Right lobe of liver (tissue), 4 donors: ENCODE data around the gene SYTL4.

Source experiments
- POLR2A ChIP-seq: fragments of 450-650 bp; IDR thresholded peaks from one replicate; pipeline ENCODE4 v1.6.1; 2017; ENCODE audit warnings: antibody characterized with exemption, mild to moderate bottlenecking
- TF ChIP-seq, protein P1 (sequence below), 4 donors: fragments of 200-600 bp in 3 of 4; fragments of 450-650 bp in 1 of 4; IDR thresholded peaks; one replicate each; pipeline versions ENCODE4 v1.5.1 to v1.8.0; 2016 to 2022; ENCODE audit warnings: antibody characterized with exemption in 4 of 4, mild to moderate bottlenecking in 2 of 4
- donor health status: DM: no; HTN: no; CAD: no.
- donor health status: DM: no; HTN: no; CAD: no.
- donor health status: DM: no; HTN: yes; CAD: no.

DNA sequence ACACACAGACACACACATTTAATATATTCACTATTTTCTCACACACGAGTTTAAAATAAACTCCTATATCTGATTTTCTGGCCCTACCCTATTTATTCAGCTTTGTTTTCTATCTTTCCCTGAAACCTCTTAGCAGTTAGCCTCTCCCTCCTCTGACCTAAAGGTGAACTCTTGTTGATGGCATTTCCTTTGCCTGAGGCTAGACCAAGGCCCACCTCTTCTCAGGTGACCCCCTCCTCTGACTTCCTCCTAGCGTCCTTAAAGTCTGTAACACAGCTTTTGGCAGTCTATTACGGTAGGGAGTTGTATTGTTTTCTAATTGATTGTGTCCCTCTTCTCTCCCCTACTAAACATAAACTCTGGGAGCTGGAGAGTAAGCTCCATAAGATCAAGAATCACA is 89.6 kb downstream of the SYTL4 start:
- TF ChIP-seq, protein P1, sequence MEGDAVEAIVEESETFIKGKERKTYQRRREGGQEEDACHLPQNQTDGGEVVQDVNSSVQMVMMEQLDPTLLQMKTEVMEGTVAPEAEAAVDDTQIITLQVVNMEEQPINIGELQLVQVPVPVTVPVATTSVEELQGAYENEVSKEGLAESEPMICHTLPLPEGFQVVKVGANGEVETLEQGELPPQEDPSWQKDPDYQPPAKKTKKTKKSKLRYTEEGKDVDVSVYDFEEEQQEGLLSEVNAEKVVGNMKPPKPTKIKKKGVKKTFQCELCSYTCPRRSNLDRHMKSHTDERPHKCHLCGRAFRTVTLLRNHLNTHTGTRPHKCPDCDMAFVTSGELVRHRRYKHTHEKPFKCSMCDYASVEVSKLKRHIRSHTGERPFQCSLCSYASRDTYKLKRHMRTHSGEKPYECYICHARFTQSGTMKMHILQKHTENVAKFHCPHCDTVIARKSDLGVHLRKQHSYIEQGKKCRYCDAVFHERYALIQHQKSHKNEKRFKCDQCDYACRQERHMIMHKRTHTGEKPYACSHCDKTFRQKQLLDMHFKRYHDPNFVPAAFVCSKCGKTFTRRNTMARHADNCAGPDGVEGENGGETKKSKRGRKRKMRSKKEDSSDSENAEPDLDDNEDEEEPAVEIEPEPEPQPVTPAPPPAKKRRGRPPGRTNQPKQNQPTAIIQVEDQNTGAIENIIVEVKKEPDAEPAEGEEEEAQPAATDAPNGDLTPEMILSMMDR (IDR thresholded peaks at IDR 0.05): no peak
- no peak for TF ChIP-seq POLR2A
